NCI-H460 (cell line): ENCODE data around the gene CELA2B. TPM values are rescaled to one million over a fixed set of nuclear protein-coding genes. Genes with fewer than 3 reads are reported as not detected.
"Not testable (repeated sequence)": the region's sequence is repeated elsewhere in the genome, so short reads cannot be mapped to it uniquely, and the experiment has no call there.

Experiments used
- DNase-seq: peaks from one replicate; pipeline ENCODE4 v3.0.0-alpha.2; 2016; ENCODE audit warnings: low read depth; ENCODE audit errors: extremely low read depth
- total RNA-seq: library from RNA; depleted of rRNA; stranded (reverse); fragments of >200 nt; shearing (Covaris generic); gene quantifications from 2 replicates; pipeline ENCODE4 v1.2.3, GENCODE V29; 2014

Gene CELA2B
- total RNA-seq, 1 experiment from 2014 or later, result not detected

DNA sequence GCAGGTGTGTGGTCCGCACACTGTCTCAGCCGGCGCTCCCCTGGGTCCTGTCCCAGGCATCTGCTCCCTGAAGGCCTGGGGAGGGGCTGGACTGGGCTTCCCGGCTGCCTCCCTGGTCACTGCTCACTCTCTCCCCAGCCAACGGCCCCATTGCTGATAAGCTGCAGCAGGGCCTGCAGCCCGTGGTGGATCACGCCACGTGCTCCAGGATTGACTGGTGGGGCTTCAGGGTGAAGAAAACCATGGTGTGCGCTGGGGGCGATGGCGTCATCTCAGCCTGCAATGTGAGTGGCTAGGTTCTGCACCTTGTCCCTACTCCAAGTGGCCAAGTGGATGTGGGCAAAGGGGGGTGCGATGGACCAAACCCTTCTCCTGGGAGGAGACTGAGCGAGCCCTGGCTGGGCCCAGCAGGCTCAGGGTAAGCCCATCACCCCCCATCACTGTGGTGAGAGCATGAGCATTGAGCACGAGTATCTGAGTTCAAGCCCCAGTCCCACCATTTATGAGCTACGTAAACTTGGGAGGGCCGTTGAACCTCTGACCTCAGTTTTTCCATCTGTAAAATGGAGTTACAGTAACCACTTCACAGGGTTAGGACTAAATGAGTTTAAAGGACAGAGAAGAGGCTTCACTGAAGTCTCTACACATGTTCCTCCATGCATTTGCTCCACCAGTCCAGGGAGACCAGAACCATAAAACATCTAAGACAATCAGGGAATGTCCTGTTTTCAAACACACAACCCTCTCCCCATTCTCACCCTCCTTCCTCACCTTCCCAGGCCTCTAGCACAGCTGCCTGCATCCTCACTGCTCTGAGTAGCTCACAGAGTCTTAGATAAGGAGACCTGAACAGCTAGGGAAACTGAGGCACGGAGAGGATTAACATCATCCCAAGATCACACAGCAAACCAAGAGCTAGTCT, 31.2 kb upstream of the CELA2B start:
- DNase-seq, result no peak

GRCh38 chr1:15445390-15446122, 30.3 kb upstream of the CELA2B start:
- no peak for DNase-seq

DNA sequence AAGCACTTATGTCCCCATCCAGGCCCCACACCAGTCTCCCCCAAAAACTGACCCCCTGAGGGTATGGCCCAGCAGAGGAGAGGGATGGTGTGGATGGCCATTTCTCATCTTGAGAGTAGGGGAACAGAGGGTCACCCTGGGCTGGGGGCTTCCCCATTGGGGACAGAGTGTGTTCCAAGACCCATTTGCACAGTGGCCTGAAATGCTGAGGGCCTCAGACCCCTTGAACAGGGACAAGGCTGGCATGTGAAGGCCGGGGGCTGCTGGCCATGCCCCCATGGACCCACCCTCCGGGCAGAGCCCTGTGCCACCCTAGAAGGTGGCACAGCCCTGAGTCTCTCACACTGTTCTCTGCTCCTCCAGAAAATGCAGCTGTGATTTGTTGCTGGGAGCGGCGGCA, 29.7 kb upstream of the CELA2B start:
- no peak for DNase-seq

DNA sequence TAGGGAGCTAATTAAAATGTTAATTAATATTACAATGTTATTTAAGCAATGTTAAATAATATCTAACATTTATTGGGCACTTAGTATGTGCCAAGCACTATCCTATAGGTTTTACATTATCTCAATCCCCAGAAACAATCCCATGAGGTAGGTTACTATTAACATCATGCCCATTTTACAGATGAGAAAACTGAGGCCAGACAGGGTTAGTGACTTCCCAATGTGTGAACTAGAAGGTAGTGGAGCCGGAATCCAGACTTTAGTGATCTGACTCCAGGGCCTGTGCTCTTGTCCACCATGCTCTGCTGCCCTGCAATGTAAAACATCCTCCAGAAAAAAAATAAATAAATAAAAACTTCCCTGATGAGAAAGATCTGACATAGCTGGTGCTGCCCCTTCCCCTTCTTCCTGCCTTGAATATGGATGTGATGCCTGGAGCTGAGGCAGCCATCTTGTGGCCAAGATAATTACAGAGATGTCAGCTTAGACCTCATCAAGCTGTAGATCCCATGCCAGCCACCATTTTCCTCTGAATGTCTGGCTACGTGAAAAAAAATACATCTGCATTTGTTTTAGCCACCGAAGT, 26.9 kb upstream of the CELA2B start:
- DNase-seq, result no peak

DNA sequence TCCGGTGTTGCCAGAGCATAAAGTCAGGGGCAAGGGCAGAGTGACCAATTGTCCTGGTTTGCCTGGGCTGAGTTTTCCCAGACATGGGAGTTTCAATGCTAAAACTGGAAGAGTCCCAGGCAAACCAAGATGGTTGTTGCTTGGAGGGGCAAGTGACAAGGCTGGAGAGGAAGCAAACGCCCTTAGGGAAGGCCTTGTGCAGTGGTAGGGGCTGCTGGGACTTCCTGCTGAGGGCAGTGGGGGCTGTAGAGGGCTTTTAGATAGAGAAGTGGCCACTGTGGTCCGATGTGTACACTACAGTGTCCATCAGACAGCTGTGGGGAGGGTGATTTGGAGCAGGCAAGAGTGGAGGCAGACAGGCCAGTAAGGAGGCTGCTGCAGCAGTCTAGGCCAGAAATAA, 26.3 kb upstream of the CELA2B start:
- DNase-seq, result no peak

- DNase-seq, result no peak
These were observed 24.7 kb upstream of the CELA2B start for GRCh38 chr1:15451014-15451722.

GRCh38 chr1:15452216-15452615, 23.7 kb upstream of the CELA2B start:
- DNase-seq, result no peak

DNA sequence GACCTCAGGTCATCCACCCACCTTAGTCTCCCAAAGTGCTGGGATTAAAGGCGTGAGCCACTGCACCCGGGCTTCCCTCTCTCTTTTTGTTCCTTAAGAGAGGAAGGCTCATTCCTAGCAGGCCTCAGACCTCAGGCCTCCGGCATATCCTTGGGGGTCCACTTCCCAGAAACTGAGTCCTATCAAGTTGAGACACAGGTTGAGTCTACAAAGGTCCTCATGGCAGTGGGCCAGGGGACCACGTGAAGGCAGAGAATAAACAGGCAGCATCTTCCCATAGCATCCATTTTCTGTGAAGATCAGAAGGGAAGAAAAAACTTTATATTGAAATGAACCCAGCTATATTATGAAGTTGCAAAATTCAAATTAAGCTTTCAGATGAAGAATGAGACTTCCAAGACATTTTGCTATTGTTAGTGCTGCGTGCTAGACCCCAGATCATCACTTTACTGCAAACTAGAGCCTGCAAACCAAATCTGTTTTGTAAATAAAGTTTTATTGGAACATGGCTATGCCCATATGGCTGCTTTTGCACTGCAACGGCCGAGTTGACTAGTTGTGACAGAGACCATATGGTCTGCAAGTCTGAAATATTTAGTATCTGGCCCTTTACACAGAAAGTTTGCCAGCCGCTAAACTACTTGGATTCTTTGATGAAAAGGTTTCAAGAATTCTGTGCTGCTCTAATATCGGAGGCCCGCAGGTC, 22.9 kb upstream of the CELA2B start:
- DNase-seq, result no peak

DNA sequence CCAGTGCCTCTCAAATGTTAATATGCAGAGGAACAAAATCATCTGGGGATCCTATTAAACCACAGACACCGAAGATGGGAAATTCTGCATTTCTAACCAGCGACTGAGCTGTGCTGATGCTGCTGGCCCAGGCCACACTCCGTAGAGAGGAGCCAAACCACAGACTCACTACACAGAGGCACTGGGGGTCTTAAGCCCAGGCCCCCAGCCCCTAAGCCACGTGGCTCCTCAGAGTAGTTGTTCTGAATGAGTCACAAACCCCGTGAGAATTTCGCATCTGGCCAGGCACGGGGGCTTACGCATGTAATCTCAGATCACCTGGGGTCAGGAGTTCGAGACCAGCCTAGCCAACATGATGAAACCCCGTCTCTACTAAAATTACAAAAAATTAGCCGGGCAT, 22.2 kb upstream of the CELA2B start:
- DNase-seq, result no peak

DNA sequence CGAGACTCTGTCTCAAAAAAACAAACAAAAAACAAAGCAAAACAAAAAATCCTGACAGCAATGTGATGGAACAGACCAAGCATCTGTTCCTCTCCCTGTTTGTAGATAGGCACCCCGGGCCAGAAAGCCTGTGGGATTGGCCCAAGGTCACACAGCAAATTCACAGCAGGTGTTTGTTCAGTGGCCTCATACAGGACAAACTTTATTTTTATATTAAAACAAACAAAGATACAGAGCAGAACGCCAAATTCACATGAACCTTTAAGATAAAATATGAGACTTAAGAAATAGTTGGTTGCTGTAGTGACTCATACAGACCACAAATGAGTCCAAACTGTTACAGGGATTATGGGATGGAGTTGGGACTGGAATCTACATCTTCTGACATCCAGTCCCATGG, 21.6 kb upstream of the CELA2B start:
- DNase-seq, result no peak

GRCh38 chr1:15455522-15455921, 20.4 kb upstream of the CELA2B start:
- DNase-seq, result no peak

GRCh38 chr1:15456313-15456954, 19.5 kb upstream of the CELA2B start, which contains the start of gene CELA2A:
CELA2A (plus strand) TSS chr1:15456732; CDS start chr1:15456754, 22 bp downstream.
- DNase-seq, result no peak

DNA sequence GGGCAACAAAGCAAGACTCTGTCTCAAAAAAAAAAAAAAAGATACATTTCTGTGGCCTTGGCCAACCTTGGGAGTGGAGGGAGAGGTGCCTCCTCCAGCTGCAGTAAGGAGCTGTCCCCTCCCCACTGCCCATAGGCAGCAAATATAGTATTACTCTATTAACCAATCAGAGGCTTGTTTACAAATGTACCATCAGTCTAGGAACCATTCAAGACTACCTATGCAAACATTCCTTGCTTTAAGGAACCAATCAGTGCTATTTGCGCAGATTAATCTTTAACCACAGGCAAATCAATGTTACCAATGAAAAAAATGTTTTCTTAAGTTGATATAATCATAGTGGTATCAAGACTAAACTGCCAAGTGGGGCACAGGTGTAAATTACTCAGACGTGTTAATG, 18.3 kb upstream of the CELA2B start:
- no peak for DNase-seq

DNA sequence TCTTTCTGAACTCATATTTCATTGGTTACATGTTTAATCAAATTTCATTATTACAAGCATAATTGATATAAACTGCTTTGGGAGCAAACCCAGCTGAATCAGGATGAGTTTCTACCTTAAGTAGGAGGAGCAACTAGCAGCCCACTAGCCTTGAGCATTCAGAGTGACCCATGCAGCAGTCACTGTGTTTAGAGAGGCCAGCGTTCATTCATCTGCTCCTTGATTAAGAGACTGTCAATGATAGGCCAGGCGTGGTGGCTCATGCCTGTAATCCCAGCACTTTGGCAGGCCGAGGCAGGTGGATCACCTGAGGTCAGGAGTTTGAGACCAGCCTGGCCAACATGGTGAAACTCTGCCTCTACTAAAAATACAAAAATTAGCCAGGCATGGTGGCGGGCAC, 17.5 kb upstream of the CELA2B start:
- not testable (repeated sequence) for DNase-seq

DNA sequence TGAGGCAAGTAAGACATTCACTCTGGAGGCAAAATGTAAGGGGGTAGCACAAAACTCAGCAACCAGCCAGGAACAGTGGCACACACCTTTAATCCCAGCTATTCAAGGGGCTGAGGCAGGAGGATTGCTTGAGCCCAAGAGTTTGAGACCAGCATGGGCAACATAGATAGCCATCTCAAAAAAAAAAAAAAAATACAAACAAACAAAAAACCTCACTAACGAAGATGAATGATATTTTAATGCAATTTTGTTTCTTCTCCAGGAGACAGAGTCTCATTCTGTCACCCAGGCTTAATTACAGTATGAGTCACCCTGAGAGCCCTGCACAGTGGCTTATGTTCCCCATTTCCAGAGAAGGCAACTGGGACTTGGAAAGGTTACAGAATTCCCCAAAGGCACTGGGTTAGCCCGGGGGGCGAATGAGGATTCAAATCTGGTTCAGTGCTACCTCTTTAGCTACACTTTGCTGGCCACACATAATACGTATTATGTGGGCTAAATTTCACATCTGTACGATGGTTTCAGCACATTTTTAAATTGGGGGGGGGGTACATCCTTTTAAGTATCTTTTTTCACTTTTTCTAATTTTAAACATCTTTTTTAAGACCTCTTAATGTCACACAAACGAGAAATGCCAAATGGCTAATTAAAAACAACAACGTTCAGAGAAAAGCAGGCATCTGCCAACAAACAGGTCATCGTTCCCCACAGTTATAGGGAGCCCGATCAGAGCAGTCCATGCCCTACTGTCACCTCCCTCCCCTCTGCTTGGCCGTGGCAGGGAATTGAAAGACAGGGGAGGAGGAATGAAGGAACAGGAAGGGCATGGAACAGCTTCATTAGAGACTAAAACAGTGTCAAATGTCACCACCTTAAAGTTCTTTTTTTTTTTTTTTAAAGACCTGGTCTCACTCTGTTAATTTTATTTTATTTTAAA, 15.9 kb upstream of the CELA2B start:
- DNase-seq, result no peak

DNA sequence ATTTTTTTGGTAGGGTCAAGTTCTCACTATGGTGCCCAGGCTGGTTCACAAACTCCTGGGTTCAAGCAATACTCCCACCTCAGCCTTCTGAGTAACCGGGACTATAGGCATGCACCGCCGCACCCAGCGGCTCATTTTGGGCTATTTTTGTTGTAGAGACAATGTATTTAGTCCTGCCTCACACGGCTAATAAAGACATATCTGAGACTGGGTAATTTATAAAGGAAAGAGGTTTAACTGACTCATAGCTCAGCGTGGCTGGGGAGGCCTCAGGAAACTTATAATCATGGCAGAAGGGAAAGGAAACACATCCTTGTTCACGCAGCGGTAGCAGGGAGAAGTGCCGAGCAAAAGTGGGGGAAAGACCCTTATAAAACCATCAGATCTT, 15.2 kb upstream of the CELA2B start:
- DNase-seq, result no peak

DNA sequence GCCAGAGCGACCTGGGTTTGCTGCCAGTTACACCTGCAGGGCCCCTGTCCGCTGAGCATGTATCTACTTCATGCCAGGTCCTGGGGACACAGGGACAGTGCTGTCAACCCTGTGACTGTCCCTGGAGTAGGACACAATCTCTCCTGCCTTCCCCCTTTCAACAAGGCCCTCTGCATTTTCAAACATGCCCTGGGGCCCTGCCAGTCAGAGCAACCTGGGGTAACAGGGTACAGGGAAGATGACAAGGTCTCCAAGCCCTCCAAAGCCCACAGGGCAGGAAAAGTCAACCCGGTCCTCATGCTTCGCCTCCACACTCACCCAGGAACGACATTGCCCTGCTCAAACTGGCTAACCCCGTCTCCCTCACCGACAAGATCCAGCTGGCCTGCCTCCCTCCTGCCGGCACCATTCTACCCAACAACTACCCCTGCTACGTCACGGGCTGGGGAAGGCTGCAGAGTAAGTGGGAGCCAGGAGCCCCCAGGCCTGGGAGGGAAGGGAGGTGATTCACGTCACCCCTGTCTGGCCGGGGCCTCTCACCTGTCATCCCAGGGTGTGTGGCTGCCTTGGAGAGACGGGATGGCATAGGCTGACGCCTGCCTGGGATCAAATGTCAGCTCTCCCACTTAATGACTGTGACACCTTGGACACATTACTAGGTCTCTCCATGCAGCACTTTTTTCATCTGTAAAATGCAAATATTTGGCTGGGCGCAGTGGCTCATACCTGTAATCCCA, 12.7 kb upstream of the CELA2B start:
- not testable (repeated sequence) for DNase-seq

DNA sequence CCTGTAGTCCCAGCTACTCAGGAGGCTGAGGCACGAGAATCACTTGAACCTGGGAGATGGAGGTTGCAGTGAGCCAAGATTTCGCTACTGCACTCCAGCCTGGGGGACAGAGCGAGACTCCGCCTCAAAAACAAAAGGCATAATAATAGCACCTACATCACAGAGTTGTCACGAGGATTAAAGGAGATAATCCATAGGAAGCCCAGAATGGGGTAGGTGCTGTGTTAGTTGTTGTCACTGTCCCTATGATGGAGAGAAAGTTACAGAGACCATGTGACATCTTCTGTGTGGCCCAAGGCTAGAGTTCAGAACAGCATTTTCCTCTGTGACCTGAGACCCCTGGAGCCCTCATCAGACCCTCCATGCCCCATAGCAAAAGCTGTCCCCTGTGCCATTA, 12.0 kb upstream of the CELA2B start:
- DNase-seq, result not testable (repeated sequence)
